Activated gamma-delta T cell treated with anti-CD3 and anti-CD28 coated beads, Interleukin-2, amount 50 U/mL, for 16 hours (primary cell): ENCODE results near the gene RTN4RL1.

Source experiments
- DNase-seq: peaks from one replicate; pipeline ENCODE4 v3.0.0-alpha.2; 2020; ENCODE audit warnings: low read depth

RTN4RL1 gene

GRCh38 chr17:1977583-1978395 lies 47.3 kb downstream of the RTN4RL1 start:
- no peak for DNase-seq

- no peak for DNase-seq
Observed at GRCh38 chr17:1976683-1977064, 48.5 kb downstream of the RTN4RL1 start.

- DNase-seq, result no peak
Observed at GRCh38 chr17:1976000-1976682, 49.0 kb downstream of the RTN4RL1 start.

- no peak for DNase-seq
Observed at GRCh38 chr17:1975573-1975972, 49.6 kb downstream of the RTN4RL1 start.

GRCh38 chr17:1972487-1973160 lies 52.5 kb downstream of the RTN4RL1 start:
- DNase-seq, result no peak

- DNase-seq, result no peak
Observed at GRCh38 chr17:1970843-1971384, 54.2 kb downstream of the RTN4RL1 start.

- DNase-seq, result no peak
Observed at GRCh38 chr17:1969712-1970111, 55.4 kb downstream of the RTN4RL1 start.

GRCh38 chr17:1967213-1967612 lies 57.9 kb downstream of the RTN4RL1 start:
- DNase-seq, result peak; percentile 12

GRCh38 chr17:1966274-1967086 lies 58.7 kb downstream of the RTN4RL1 start:
- DNase-seq, result no peak

GRCh38 chr17:1965556-1966273 lies 59.4 kb downstream of the RTN4RL1 start:
- DNase-seq, result no peak

GRCh38 chr17:1963250-1963649 lies 61.9 kb downstream of the RTN4RL1 start:
- DNase-seq, result no peak

GRCh38 chr17:1961189-1961588 lies 63.9 kb downstream of the RTN4RL1 start:
- DNase-seq, result no peak

GRCh38 chr17:1960545-1960912 lies 64.6 kb downstream of the RTN4RL1 start:
- DNase-seq, result no peak

- no peak for DNase-seq
Observed at GRCh38 chr17:1959871-1960544, 65.1 kb downstream of the RTN4RL1 start.

- DNase-seq, result no peak
Observed at GRCh38 chr17:1958134-1958881, 66.8 kb downstream of the RTN4RL1 start.

- no peak for DNase-seq
Observed at GRCh38 chr17:1957037-1957436, 68.1 kb downstream of the RTN4RL1 start.

GRCh38 chr17:1956134-1956533 lies 69.0 kb downstream of the RTN4RL1 start:
- DNase-seq, result no peak

- no peak for DNase-seq
Observed at GRCh38 chr17:1953831-1954230, 71.3 kb downstream of the RTN4RL1 start.

- no peak for DNase-seq
Observed at GRCh38 chr17:1951920-1952319, 73.2 kb downstream of the RTN4RL1 start.

GRCh38 chr17:1949754-1950153 lies 75.4 kb downstream of the RTN4RL1 start:
- DNase-seq, result no peak
